ENCODE results near the gene DENND4B. TPM values are rescaled to one million over a fixed set of nuclear protein-coding genes. Genes with fewer than 3 reads are reported as not detected.
A peak's percentile ranks its signal among the peaks of the same experiment; 100 is the strongest.

The DENND4B gene
- total RNA-seq, 1 donor from 2014 or later = 2.7 TPM

DNA sequence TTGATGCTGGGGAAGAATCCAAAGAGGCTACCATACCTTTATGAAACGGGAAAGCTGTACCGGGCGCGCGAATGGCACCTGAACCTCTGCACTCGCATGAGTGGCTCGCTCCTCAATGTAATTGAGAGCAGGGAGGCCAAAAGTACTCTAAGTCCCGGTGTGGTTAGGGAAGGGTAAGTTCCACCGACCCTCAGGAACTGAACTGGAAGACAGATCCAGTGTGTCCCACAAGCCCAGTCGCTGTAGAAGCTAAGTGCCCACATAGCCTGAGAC is 24.8 kb downstream of the DENND4B start:
- Histone ChIP-seq H3F3A (ENCODE audit: low read depth) (peaks cover 27% of the 10 kb centered on the region), H3K4me1 (peaks cover 21% of the 10 kb centered on the region), H3K4me3 (peak overlapping the region; percentile 99), H2AFZ (replicated peaks) (peak overlapping the region; percentile 21), H3K9me3 (ENCODE audit: low read depth) (no peaks in the 10 kb centered on the region), H3K27me3 (no peaks in the 10 kb centered on the region), H3K27ac (peak overlapping the region; percentile 97), H4K20me1 (ENCODE audit: low read depth) (peaks cover 54% of the 10 kb centered on the region), H3K36me3 (no peaks in the 10 kb centered on the region), H3K9ac (peak overlapping the region; percentile 78), H3K4me2 (peak overlapping the region; percentile 98), H3K79me2 (ENCODE audit: low read depth) (peaks cover 65% of the 10 kb centered on the region)
- H3K4me1 Mint-ChIP-seq = peaks cover 34% of the 10 kb centered on the region
- DNase-seq (ENCODE audit: low spot score) = no peak
- peak overlapping the region; percentile 87 for H3K4me3 Mint-ChIP-seq
- H3K36me3 Mint-ChIP-seq = peaks cover 3% of the 10 kb centered on the region
- no peak for TF ChIP-seq EZH2 (IDR thresholded peaks at IDR 0.05)
- no peak for TF ChIP-seq EZH2phosphoT487 (IDR thresholded peaks at IDR 0.05)
- TF ChIP-seq, protein P1, sequence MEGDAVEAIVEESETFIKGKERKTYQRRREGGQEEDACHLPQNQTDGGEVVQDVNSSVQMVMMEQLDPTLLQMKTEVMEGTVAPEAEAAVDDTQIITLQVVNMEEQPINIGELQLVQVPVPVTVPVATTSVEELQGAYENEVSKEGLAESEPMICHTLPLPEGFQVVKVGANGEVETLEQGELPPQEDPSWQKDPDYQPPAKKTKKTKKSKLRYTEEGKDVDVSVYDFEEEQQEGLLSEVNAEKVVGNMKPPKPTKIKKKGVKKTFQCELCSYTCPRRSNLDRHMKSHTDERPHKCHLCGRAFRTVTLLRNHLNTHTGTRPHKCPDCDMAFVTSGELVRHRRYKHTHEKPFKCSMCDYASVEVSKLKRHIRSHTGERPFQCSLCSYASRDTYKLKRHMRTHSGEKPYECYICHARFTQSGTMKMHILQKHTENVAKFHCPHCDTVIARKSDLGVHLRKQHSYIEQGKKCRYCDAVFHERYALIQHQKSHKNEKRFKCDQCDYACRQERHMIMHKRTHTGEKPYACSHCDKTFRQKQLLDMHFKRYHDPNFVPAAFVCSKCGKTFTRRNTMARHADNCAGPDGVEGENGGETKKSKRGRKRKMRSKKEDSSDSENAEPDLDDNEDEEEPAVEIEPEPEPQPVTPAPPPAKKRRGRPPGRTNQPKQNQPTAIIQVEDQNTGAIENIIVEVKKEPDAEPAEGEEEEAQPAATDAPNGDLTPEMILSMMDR (IDR thresholded peaks at IDR 0.05) = no peak
- H3K27me3 Mint-ChIP-seq (ENCODE audit: insufficient read depth, low read depth) = peaks cover 7% of the 10 kb centered on the region
- H3K9me3 Mint-ChIP-seq = no peaks in the 10 kb centered on the region
- H3K27ac Mint-ChIP-seq = peak overlapping the region; percentile 2

DNA sequence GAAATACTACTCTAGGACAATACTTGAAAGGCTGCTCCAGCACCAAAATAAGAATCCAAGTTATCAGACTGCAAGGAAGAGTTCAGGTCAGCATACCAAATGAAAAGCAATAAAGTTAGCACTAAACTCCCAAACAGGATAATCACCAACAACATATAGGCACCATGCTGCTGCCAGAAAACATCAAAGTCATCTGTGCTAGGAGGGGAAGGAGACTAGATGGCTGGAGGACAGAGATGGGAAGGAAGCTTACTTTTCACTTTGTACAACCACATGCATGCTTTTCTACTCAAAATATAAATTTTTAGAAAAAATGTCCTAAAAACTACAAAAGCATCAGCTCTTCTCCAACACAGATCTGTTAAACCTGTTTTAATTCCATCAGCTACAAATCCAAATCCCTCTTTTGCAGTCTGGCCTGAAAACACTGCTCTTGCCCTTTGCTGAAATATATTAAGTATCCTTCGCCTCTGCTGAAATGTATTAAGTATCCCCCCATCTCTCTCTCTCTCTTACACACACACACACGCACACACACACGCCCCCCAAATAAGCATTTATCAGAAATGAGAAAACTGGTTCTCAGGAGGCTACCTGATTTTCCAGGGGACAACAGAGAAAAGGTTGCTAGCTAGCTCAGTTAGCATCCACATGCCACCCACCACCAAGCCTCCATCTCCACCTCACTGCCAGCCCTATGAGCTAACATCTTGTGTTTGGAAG is 25.3 kb downstream of the DENND4B start:
- Mint-ChIP-seq H3K36me3 (peaks cover 5% of the 10 kb centered on the region), H3K9me3 (no peaks in the 10 kb centered on the region), H3K27ac (peak overlapping the region; percentile 2), H3K4me1 (peaks cover 34% of the 10 kb centered on the region), H3K27me3 (ENCODE audit: insufficient read depth, low read depth) (peaks cover 7% of the 10 kb centered on the region), H3K4me3 (peak overlapping the region; percentile 87)
- H3K27me3 ChIP-seq = no peaks in the 10 kb centered on the region
- peaks cover 27% of the 10 kb centered on the region for H3F3A ChIP-seq (ENCODE audit: low read depth)
- no peak for DNase-seq (ENCODE audit: low spot score)
- peaks cover 21% of the 10 kb centered on the region for H3K4me1 ChIP-seq
- H3K4me3 ChIP-seq = peak overlapping the region; percentile 99
- H3K9ac ChIP-seq = peak overlapping the region; percentile 78
- TF ChIP-seq EZH2 (IDR thresholded peaks at IDR 0.05) (no peak), EZH2phosphoT487 (IDR thresholded peaks at IDR 0.05) (no peak)
- TF ChIP-seq, protein P1 (IDR thresholded peaks at IDR 0.05) = no peak
- no peaks in the 10 kb centered on the region for H3K36me3 ChIP-seq
- peaks cover 70% of the 10 kb centered on the region for H3K79me2 ChIP-seq (ENCODE audit: low read depth)
- peak overlapping the region; percentile 97 for H3K27ac ChIP-seq
- H2AFZ ChIP-seq (replicated peaks) = no peak overlapping the region
- peak overlapping the region; percentile 98 for H3K4me2 ChIP-seq
- no peaks in the 10 kb centered on the region for H3K9me3 ChIP-seq (ENCODE audit: low read depth)
- H4K20me1 ChIP-seq (ENCODE audit: low read depth) = peaks cover 59% of the 10 kb centered on the region

DNA sequence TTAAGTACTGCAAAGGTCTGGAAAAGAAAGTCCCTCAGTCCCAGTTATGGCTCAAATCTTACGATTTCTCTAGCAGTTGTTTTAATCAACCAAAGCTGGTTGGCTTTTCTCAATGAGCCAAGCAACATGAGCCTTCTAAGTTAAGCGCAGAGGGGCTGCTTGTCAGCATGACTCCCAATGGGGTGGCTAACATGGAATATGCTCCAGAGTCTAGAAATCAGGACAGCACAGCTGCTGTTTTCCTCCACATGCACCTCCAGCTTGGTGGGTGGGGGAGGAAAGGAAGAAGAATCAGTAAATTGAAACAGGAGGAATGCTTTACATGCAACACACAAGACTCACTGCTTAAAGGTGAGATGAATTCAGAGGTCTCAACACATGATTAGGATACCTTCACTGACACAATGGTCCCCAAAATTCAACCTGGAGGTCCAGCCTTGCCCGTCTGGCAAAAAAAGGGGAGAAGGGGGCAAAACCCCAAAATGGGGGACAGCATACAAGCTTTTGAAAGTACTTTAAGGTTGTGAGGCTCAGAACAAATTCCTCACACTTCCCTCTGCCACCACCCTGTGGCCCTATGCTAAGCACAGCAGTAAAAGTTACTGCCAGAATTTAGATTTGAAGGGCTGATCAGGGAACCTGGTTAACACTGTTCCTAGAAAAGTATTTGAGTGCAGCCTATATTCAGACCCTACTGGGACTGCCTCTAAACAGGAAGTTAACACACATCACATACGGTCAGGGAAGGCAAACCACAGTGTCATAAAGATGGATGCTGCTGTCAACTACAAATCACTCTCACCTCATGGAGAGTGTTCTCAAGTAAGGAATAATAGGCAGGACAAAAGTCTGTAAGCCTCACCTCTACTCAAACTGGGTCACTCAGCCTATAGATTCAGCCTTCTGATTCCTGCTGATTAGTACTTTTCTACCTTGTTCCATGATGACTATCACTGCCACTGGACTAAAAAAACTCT is 26.4 kb downstream of the DENND4B start:
- H3K79me2 ChIP-seq (ENCODE audit: low read depth) = peaks cover 81% of the 10 kb centered on the region
- H3K27ac ChIP-seq = peak overlapping the region; percentile 20

More for the DNA sequence above, 26.4 kb downstream of the DENND4B start:
- Mint-ChIP-seq H3K27ac (peak overlapping the region; percentile 6), H3K36me3 (peaks cover 7% of the 10 kb centered on the region), H3K4me1 (peaks cover 34% of the 10 kb centered on the region), H3K27me3 (ENCODE audit: insufficient read depth, low read depth) (peaks cover 7% of the 10 kb centered on the region), H3K9me3 (no peaks in the 10 kb centered on the region), H3K4me3 (peak overlapping the region; percentile 87)
- H3K9ac ChIP-seq = peak overlapping the region; percentile 41
- H3F3A ChIP-seq (ENCODE audit: low read depth) = peaks cover 27% of the 10 kb centered on the region
- peaks cover 70% of the 10 kb centered on the region for H4K20me1 ChIP-seq (ENCODE audit: low read depth)
- no peaks in the 10 kb centered on the region for H3K36me3 ChIP-seq
- TF ChIP-seq EZH2phosphoT487 (IDR thresholded peaks at IDR 0.05) (no peak), EZH2 (IDR thresholded peaks at IDR 0.05) (no peak)
- peak overlapping the region; percentile 98 for H3K4me2 ChIP-seq
- peak; percentile 12 for DNase-seq (ENCODE audit: low spot score)
- peak overlapping the region; percentile 99 for H3K4me3 ChIP-seq
- peaks cover 21% of the 10 kb centered on the region for H3K4me1 ChIP-seq
- H2AFZ ChIP-seq (replicated peaks) = no peak overlapping the region
- H3K27me3 ChIP-seq = no peaks in the 10 kb centered on the region
- no peaks in the 10 kb centered on the region for H3K9me3 ChIP-seq (ENCODE audit: low read depth)
